CD4-positive, alpha-beta T cell treated with Interleukin-4 for 4 hours (primary cell): ENCODE data around the gene CYREN.
"Not testable (repeated sequence)": the region's sequence is repeated elsewhere in the genome, so short reads cannot be mapped to it uniquely, and the experiment has no call there.

ENCODE experiments used
- DNase-seq: peaks from one replicate; pipeline ENCODE4 v3.0.0-alpha.2; 2020

CYREN gene

GRCh38 chr7:135175931-135176330 lies 5.4 kb upstream of the CYREN start:
- no peak for DNase-seq

- DNase-seq: no peak
Measured at GRCh38 chr7:135174941-135175340, 4.4 kb upstream of the CYREN start.

- not testable (repeated sequence) for DNase-seq
Measured at GRCh38 chr7:135173916-135174315, 3.4 kb upstream of the CYREN start.

- DNase-seq: not testable (repeated sequence)
Measured at GRCh38 chr7:135171581-135172291, 1.2 kb upstream of the CYREN start.

GRCh38 chr7:135170998-135171481 lies 533 bp upstream of the CYREN start:
- DNase-seq: not testable (repeated sequence)

GRCh38 chr7:135169964-135170273 lies 588 bp downstream of the CYREN start:
- no peak for DNase-seq

GRCh38 chr7:135169141-135169963 lies 1.2 kb downstream of the CYREN start:
- DNase-seq: peak; percentile 75

- no peak for DNase-seq
Measured at GRCh38 chr7:135168489-135169140, 1.9 kb downstream of the CYREN start.

- DNase-seq: peak; percentile 26
Measured at GRCh38 chr7:135168001-135168400, 2.5 kb downstream of the CYREN start.

GRCh38 chr7:135167365-135167917 lies 3.1 kb downstream of the CYREN start:
- no peak for DNase-seq

GRCh38 chr7:135166338-135166990 lies 4.0 kb downstream of the CYREN start:
- DNase-seq: no peak

- no peak for DNase-seq
Measured at GRCh38 chr7:135165862-135166261, 4.6 kb downstream of the CYREN start.

GRCh38 chr7:135164357-135165061 lies 6.0 kb downstream of the CYREN start:
- DNase-seq: no peak

- no peak for DNase-seq
Measured at GRCh38 chr7:135162382-135163001, 8.0 kb downstream of the CYREN start.

- DNase-seq: no peak
Measured at GRCh38 chr7:135161669-135162068, 8.8 kb downstream of the CYREN start.

- DNase-seq: no peak
Measured at GRCh38 chr7:135160858-135161653, 9.5 kb downstream of the CYREN start.

GRCh38 chr7:135160098-135160857 lies 10.2 kb downstream of the CYREN start:
- peak; percentile 36 for DNase-seq

- no peak for DNase-seq
Measured at GRCh38 chr7:135159359-135160085, 11.0 kb downstream of the CYREN start.

- no peak for DNase-seq
Measured at GRCh38 chr7:135158874-135159273, 11.6 kb downstream of the CYREN start.
